HCT116 (cell line): ENCODE measurements around the gene NUP50.

Experiments used
- CEBPB ChIP-seq: IDR thresholded peaks from 2 replicates; pipeline ENCODE4 v1.6.1; 2012; ENCODE audit warnings: low read depth
- EGR1 ChIP-seq: IDR thresholded peaks from 2 replicates; pipeline ENCODE4 v1.6.1; 2012; ENCODE audit warnings: low read depth
- EZH2 ChIP-seq: fragments of 200-600 bp; sonication (generic); IDR thresholded peaks from 2 replicates; pipeline ENCODE4 v1.6.1; 2017; ENCODE audit warnings: antibody characterized with exemption, mixed run types
- FOSL1 ChIP-seq: IDR thresholded peaks from 2 replicates; pipeline ENCODE4 v1.6.1; 2012; ENCODE audit warnings: low read depth
- JUND ChIP-seq: IDR thresholded peaks from 2 replicates; pipeline ENCODE4 v1.6.1; 2012
- POLR2A ChIP-seq: IDR thresholded peaks from 2 replicates; pipeline ENCODE4 v1.7.0; 2011; ENCODE audit warnings: borderline replicate concordance; ENCODE audit not compliant: insufficient read depth, insufficient read length; ENCODE audit errors: extremely low read depth
- POLR2AphosphoS5 ChIP-seq: IDR thresholded peaks from 2 replicates; pipeline ENCODE4 v1.6.1; 2011; ENCODE audit warnings: mild to moderate bottlenecking, low read depth, low read length, moderate library complexity
- SRF ChIP-seq: IDR thresholded peaks from 2 replicates; pipeline ENCODE4 v1.6.1; 2012; ENCODE audit warnings: low read depth
- TCF7L2 ChIP-seq: IDR thresholded peaks from 2 replicates; pipeline ENCODE4 v1.7.0; 2011; ENCODE audit warnings: borderline replicate concordance, inconsistent platforms; ENCODE audit not compliant: insufficient read depth, insufficient read length; ENCODE audit errors: extremely low read depth
- ZFX ChIP-seq: fragments of 450-650 bp; IDR thresholded peaks from 2 replicates; pipeline ENCODE4 v1.6.1; 2017
- TF ChIP-seq, protein P1 (sequence below), 3 experiments: fragments of 200-600 bp in 1 of 3; sonication (generic) in 1 of 3; IDR thresholded peaks in 2 of 3; conservative IDR thresholded peaks in 1 of 3; 2 replicates each; pipeline ENCODE4 v1.5.1; 2012 to 2017; ENCODE audit warnings: low read depth in 2 of 3, low read length in 2 of 3, antibody characterized with exemption in 1 of 3, borderline replicate concordance in 1 of 3, control low read depth in 1 of 3, mild to moderate bottlenecking in 1 of 3, mixed read lengths in 1 of 3, mixed run types in 1 of 3, moderate library complexity in 1 of 3; ENCODE audit not compliant: insufficient read depth in 1 of 3
- TF ChIP-seq, protein P2 (sequence below): IDR thresholded peaks from 2 replicates; pipeline ENCODE4 v1.6.1; 2012

DNA sequence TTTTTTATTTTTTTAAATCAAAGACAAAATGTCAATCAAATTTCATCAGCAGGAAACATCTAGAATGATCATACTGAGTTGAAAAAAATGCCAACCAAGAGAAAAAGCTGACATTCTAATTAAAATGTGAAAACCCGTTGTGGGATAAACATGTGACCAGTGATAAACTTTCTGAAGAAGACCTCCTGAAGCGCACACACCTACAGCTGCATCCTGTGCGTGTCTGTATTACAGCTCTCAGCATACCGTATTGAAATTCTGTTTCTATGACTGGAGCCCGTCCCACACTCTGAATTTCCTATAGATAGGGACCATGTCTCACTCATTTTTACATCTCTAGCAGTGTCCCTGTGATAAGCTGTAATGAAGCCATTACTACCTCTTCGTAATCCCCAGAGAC, 12.2 kb upstream of the NUP50 start:
- TF ChIP-seq, protein P1, sequence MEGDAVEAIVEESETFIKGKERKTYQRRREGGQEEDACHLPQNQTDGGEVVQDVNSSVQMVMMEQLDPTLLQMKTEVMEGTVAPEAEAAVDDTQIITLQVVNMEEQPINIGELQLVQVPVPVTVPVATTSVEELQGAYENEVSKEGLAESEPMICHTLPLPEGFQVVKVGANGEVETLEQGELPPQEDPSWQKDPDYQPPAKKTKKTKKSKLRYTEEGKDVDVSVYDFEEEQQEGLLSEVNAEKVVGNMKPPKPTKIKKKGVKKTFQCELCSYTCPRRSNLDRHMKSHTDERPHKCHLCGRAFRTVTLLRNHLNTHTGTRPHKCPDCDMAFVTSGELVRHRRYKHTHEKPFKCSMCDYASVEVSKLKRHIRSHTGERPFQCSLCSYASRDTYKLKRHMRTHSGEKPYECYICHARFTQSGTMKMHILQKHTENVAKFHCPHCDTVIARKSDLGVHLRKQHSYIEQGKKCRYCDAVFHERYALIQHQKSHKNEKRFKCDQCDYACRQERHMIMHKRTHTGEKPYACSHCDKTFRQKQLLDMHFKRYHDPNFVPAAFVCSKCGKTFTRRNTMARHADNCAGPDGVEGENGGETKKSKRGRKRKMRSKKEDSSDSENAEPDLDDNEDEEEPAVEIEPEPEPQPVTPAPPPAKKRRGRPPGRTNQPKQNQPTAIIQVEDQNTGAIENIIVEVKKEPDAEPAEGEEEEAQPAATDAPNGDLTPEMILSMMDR (IDR thresholded peaks at IDR 0.05 in 2 of 3, conservative IDR thresholded peaks at IDR 0.05 in 1 of 3; ENCODE audit: borderline replicate concordance in 1 of 3, insufficient read depth in 1 of 3, low read depth in 2 of 3, low read length in 2 of 3), result no peak
- TF ChIP-seq JUND, result no peak
- TF ChIP-seq, protein P2, sequence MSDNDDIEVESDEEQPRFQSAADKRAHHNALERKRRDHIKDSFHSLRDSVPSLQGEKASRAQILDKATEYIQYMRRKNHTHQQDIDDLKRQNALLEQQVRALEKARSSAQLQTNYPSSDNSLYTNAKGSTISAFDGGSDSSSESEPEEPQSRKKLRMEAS, result no peak
- no peak for TF ChIP-seq SRF
- no peak for TF ChIP-seq ZFX
- TF ChIP-seq FOSL1, result no peak
- no peak for TF ChIP-seq POLR2AphosphoS5
- TF ChIP-seq POLR2A, result no peak
- TF ChIP-seq EZH2, result no peak
- no peak for TF ChIP-seq TCF7L2
- TF ChIP-seq EGR1, result no peak
- TF ChIP-seq CEBPB, result no peak
